HEK293 (cell line): Measurements from ENCODE around the gene PPM1F.

Experiments used
- CTCF ChIA-PET: fragments of 350-600 bp; formaldehyde crosslinking; extraction: SDS; loops from one replicate; lab custom pipeline; 2021; ENCODE audit warnings: antibody characterized with exemption; lab: Yijun Ruan, JAX
- POLR2A ChIA-PET: fragments of 300-600 bp; formaldehyde crosslinking; extraction: SDS; loops from one replicate; lab custom pipeline; 2020; ENCODE audit warnings: antibody characterized with exemption, inconsistent platforms; lab: Yijun Ruan, JAX
- H3K27ac ChIP-seq: fragments of 200-500 bp; sonication (Bioruptor generic); 2 replicates; pipeline ENCODE4 v1.5.1; 2014; ENCODE audit warnings: low read depth, low read length, control low read depth, inconsistent platforms; ENCODE audit errors: extremely low read depth
- H3K36me3 ChIP-seq, 2 experiments: fragments of 200-500 bp in 1 of 2; sonication (Bioruptor generic) in 1 of 2; 1 replicate in 1 of 2; 2 replicates in 1 of 2; pipeline ENCODE4 v1.5.1; 2014 to 2017; ENCODE audit warnings: inconsistent platforms in 2 of 2, low read length in 2 of 2; ENCODE audit not compliant: control insufficient read depth in 2 of 2, insufficient read depth in 1 of 2
- H3K4me1 ChIP-seq: fragments of 200-500 bp; sonication (Bioruptor generic); 2 replicates; pipeline ENCODE4 v1.5.1; 2014; ENCODE audit warnings: mild to moderate bottlenecking, low read length, inconsistent platforms; ENCODE audit not compliant: control insufficient read depth, insufficient read depth
- H3K4me3 ChIP-seq: 2 replicates; pipeline ENCODE4 v1.5.1; 2011; ENCODE audit warnings: low read depth, mild to moderate bottlenecking, control low read depth, low read length, moderate library complexity
- H3K9me3 ChIP-seq: fragments of 200-500 bp; sonication (Bioruptor generic); 2 replicates; pipeline ENCODE4 v1.5.1; 2014; ENCODE audit warnings: low read depth, low read length, inconsistent platforms; ENCODE audit not compliant: control insufficient read depth, insufficient read depth
- GLI4 ChIP-seq: fragments of 450-650 bp; formaldehyde crosslinking; IDR thresholded peaks from 2 replicates; pipeline ENCODE4 v1.5.1; 2016; ENCODE audit warnings: missing biosample characterization, missing genetic modification characterization
- KLF10 ChIP-seq: fragments of 450-650 bp; IDR thresholded peaks from 2 replicates; pipeline ENCODE4 v1.5.1; 2018; ENCODE audit warnings: missing biosample characterization, mild to moderate bottlenecking, missing genetic modification characterization
- KLF9 ChIP-seq: fragments of 450-650 bp; formaldehyde crosslinking; IDR thresholded peaks from 2 replicates; pipeline ENCODE4 v1.5.1; 2016; ENCODE audit warnings: missing biosample characterization, missing genetic modification characterization, low read depth
- MEIS1 ChIP-seq: sonication (generic); formaldehyde crosslinking; IDR thresholded peaks from 2 replicates; pipeline ENCODE4 v1.8.1; 2022; ENCODE audit warnings: missing genetic modification reagents, mild to moderate bottlenecking, borderline replicate concordance
- YY1 ChIP-seq: fragments of 450-650 bp; formaldehyde crosslinking; IDR thresholded peaks from 2 replicates; pipeline ENCODE4 v1.5.1; 2018; ENCODE audit warnings: missing biosample characterization, missing genetic modification characterization
- ZBTB1 ChIP-seq: fragments of 450-650 bp; formaldehyde crosslinking; IDR thresholded peaks from 2 replicates; pipeline ENCODE4 v1.5.1; 2016; ENCODE audit warnings: missing biosample characterization, missing genetic modification characterization
- ZBTB8A ChIP-seq: fragments of 450-650 bp; formaldehyde crosslinking; IDR thresholded peaks from 2 replicates; pipeline ENCODE4 v1.5.1; 2016; ENCODE audit warnings: missing biosample characterization, missing genetic modification characterization
- ZNF16 ChIP-seq: fragments of 450-650 bp; formaldehyde crosslinking; IDR thresholded peaks from 2 replicates; pipeline ENCODE4 v1.5.1; 2016; ENCODE audit warnings: low read depth, missing biosample characterization, missing genetic modification characterization
- ZNF169 ChIP-seq: fragments of 450-650 bp; formaldehyde crosslinking; IDR thresholded peaks from 2 replicates; pipeline ENCODE4 v1.5.1; 2016; ENCODE audit warnings: missing biosample characterization, missing genetic modification characterization
- ZNF174 ChIP-seq: fragments of 450-650 bp; formaldehyde crosslinking; IDR thresholded peaks from 2 replicates; pipeline ENCODE4 v1.5.0; 2017; ENCODE audit warnings: missing biosample characterization, mild to moderate bottlenecking, missing genetic modification characterization
- ZNF184 ChIP-seq: fragments of 450-650 bp; IDR thresholded peaks from 2 replicates; pipeline ENCODE4 v1.5.1; 2018; ENCODE audit warnings: missing biosample characterization, mild to moderate bottlenecking, missing genetic modification characterization
- ZNF211 ChIP-seq: fragments of 450-650 bp; formaldehyde crosslinking; IDR thresholded peaks from 2 replicates; pipeline ENCODE4 v1.5.1; 2016; ENCODE audit warnings: low read depth, missing biosample characterization, missing genetic modification characterization
- ZNF214 ChIP-seq: fragments of 450-650 bp; formaldehyde crosslinking; IDR thresholded peaks from 2 replicates; pipeline ENCODE4 v1.5.1; 2017; ENCODE audit warnings: missing biosample characterization, mild to moderate bottlenecking, missing genetic modification characterization, borderline replicate concordance
- ZNF341 ChIP-seq: fragments of 450-650 bp; formaldehyde crosslinking; IDR thresholded peaks from 2 replicates; pipeline ENCODE4; 2016; ENCODE audit warnings: low read depth, missing biosample characterization, missing genetic modification characterization
- ZNF366 ChIP-seq: fragments of 450-650 bp; formaldehyde crosslinking; conservative IDR thresholded peaks from 2 replicates; pipeline ENCODE4 v1.5.1; 2016; ENCODE audit warnings: missing biosample characterization, missing genetic modification characterization
- ZNF37A ChIP-seq: fragments of 450-650 bp; IDR thresholded peaks from 2 replicates; pipeline ENCODE4 v1.5.1; 2018; ENCODE audit warnings: missing biosample characterization, missing genetic modification characterization
- ZNF76 ChIP-seq: fragments of 450-650 bp; formaldehyde crosslinking; IDR thresholded peaks from 2 replicates; pipeline ENCODE4; 2016; ENCODE audit warnings: low read depth, missing biosample characterization, missing genetic modification characterization, borderline replicate concordance
- TF ChIP-seq, protein P1 (sequence below): fragments of 450-650 bp; formaldehyde crosslinking; IDR thresholded peaks from 2 replicates; pipeline ENCODE4 v1.5.1; 2016; ENCODE audit warnings: missing biosample characterization, missing genetic modification characterization
- TF ChIP-seq, protein P2 (sequence below): fragments of 450-650 bp; formaldehyde crosslinking; IDR thresholded peaks from 2 replicates; pipeline ENCODE4 v1.5.1; 2016; ENCODE audit warnings: missing biosample characterization, missing genetic modification characterization
- TF ChIP-seq, protein P3 (sequence below): fragments of 450-650 bp; formaldehyde crosslinking; conservative IDR thresholded peaks from 2 replicates; pipeline ENCODE4 v1.5.1; 2016; ENCODE audit warnings: low read depth, missing biosample characterization, missing genetic modification characterization

The PPM1F gene

DNA sequence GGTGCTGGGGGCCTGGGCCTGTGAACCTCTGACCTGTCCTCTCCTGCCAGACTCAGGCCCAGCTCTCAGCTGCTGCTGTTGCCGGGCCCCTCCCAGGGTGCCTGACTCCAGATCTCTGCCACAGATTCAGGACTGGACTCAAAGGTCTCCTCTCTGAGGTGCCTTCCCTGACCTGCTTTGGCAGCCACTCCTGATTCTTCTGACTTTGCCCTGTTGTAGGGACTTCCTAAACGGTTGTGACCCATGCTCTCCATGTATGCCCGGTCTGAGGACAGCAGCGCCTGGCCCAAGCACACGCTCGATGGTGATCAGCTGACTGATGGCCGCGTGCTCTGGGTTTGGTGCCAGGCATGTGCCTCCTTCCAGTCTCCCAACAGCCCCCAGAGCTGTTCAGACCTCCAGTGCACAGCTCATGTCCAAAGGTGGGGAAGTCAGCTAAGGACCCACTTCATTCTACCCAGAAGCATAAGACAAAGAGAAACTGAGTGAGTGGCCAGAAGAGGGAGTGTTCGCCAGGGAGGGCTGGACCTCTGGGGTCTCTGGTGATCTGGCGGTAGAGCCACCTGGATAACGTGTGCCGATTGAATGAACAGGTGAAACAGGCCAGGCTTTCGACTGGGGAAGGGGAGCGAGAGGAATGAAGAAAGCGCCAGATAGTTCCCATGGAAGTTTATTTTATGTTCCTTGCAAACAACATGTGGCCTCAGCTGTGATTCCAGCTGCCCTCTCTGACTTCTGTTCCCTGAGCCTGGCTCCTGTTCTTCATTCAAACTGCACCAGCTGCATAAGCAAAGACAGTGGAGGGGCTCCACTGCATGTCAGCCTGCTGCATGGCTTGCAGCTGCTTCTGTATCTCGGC, 38.0 kb upstream of the PPM1F start:
- no peaks in the 10 kb centered on the region for H3K9me3 ChIP-seq
- no peak overlapping the region for H3K4me3 ChIP-seq
- ChIA-PET POLR2A (no interaction called here), CTCF (interaction anchor here (0.7 to 1.1 kb wide), 4 partner anchors 18 to 120 kb away, joined by 3 to 5 read pairs (median 3); no protein-coding TSS in a partner anchor)
- no peak for TF ChIP-seq MEIS1 (CRISPR knock-in tag)
- TF ChIP-seq ZNF37A (tag by site-specific recombination) = no peak
- no peak for TF ChIP-seq ZBTB8A (tag by site-specific recombination)
- TF ChIP-seq KLF10 = no peak
- TF ChIP-seq, protein P1, sequence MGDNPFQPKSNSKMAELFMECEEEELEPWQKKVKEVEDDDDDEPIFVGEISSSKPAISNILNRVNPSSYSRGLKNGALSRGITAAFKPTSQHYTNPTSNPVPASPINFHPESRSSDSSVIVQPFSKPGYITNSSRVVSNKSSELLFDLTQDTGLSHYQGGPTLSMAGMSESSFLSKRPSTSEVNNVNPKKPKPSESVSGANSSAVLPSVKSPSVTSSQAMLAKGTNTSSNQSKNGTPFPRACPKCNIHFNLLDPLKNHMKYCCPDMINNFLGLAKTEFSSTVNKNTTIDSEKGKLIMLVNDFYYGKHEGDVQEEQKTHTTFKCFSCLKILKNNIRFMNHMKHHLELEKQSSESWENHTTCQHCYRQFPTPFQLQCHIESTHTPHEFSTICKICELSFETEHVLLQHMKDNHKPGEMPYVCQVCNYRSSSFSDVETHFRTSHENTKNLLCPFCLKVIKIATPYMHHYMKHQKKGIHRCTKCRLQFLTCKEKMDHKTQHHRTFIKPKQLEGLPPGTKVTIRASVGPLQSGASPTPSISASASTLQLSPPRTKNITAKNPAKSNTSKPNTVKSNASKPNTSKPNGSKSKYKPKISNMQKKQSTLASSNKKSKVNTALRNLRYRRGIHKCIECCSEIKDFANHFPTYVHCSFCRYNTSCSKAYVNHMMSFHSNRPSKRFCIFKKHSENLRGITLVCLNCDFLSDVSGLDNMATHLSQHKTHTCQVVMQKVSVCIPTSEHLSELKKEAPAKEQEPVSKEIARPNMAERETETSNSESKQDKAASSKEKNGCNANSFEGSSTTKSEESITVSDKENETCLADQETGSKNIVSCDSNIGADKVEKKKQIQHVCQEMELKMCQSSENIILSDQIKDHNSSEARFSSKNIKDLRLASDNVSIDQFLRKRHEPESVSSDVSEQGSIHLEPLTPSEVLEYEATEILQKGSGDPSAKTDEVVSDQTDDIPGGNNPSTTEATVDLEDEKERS = no peak
- TF ChIP-seq, protein P2, sequence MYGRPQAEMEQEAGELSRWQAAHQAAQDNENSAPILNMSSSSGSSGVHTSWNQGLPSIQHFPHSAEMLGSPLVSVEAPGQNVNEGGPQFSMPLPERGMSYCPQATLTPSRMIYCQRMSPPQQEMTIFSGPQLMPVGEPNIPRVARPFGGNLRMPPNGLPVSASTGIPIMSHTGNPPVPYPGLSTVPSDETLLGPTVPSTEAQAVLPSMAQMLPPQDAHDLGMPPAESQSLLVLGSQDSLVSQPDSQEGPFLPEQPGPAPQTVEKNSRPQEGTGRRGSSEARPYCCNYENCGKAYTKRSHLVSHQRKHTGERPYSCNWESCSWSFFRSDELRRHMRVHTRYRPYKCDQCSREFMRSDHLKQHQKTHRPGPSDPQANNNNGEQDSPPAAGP (tag by site-specific recombination) = no peak
- no peak for TF ChIP-seq ZNF211
- no peak for TF ChIP-seq ZNF16 (tag by site-specific recombination)
- no peak for TF ChIP-seq ZNF76
- no peak for TF ChIP-seq KLF9 (tag by site-specific recombination)
- TF ChIP-seq ZNF174 (tag by site-specific recombination) = no peak
- no peak for TF ChIP-seq ZNF366 (tag by site-specific recombination)
- TF ChIP-seq ZBTB1 = no peak
- no peak for TF ChIP-seq ZNF341 (tag by site-specific recombination)
- TF ChIP-seq ZNF214 = no peak
- no peak for TF ChIP-seq YY1
- TF ChIP-seq ZNF184 (tag by site-specific recombination) = no peak
- TF ChIP-seq ZNF169 = no peak
- TF ChIP-seq GLI4 (tag by site-specific recombination) = no peak
- TF ChIP-seq, protein P3, sequence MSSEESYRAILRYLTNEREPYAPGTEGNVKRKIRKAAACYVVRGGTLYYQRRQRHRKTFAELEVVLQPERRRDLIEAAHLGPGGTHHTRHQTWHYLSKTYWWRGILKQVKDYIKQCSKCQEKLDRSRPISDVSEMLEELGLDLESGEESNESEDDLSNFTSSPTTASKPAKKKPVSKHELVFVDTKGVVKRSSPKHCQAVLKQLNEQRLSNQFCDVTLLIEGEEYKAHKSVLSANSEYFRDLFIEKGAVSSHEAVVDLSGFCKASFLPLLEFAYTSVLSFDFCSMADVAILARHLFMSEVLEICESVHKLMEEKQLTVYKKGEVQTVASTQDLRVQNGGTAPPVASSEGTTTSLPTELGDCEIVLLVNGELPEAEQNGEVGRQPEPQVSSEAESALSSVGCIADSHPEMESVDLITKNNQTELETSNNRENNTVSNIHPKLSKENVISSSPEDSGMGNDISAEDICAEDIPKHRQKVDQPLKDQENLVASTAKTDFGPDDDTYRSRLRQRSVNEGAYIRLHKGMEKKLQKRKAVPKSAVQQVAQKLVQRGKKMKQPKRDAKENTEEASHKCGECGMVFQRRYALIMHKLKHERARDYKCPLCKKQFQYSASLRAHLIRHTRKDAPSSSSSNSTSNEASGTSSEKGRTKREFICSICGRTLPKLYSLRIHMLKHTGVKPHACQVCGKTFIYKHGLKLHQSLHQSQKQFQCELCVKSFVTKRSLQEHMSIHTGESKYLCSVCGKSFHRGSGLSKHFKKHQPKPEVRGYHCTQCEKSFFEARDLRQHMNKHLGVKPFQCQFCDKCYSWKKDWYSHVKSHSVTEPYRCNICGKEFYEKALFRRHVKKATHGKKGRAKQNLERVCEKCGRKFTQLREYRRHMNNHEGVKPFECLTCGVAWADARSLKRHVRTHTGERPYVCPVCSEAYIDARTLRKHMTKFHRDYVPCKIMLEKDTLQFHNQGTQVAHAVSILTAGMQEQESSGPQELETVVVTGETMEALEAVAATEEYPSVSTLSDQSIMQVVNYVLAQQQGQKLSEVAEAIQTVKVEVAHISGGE (tag by site-specific recombination) = no peak
- H3K4me1 ChIP-seq = no peaks in the 10 kb centered on the region
- no peak overlapping the region for H3K27ac ChIP-seq
- H3K36me3 ChIP-seq = no peaks in the 10 kb centered on the region
